8988T (cell line): ENCODE measurements around the gene DOCK11.
"Not testable (repeated sequence)": the region's sequence is repeated elsewhere in the genome, so short reads cannot be mapped to it uniquely, and the experiment has no call there.

Experiments used
- DNase-seq: peaks from one replicate; pipeline ENCODE4 v3.0.0; 2011

The DOCK11 gene

GRCh38 chrX:118495061-118495921, at the start of gene DOCK11:
Gene DOCK11, plus strand, starts transcription at chrX:118495815. Its CDS starts 157 bp downstream, at chrX:118495972.
- DNase-seq, result no peak

GRCh38 chrX:118448273-118448783, 47.3 kb upstream of the DOCK11 start:
- no peak for DNase-seq

DNA sequence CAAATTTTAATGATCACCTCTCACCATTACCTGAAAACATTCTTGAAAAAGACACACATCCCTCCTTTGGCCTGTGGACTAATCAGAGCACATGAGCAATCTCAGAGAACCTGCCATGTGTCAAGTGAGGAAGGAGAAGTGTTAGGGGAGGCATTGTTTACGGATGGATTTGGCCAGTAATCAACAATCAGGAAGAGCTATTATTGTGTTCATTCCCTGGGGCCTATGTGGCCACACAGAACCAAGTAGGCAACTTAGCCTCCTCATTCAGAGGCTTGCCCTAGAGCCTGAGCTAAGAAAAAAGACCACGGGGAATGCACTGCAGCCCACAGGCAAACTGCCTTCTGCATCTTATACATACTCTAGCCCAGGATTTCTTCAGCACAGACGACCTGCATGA, 40.6 kb upstream of the DOCK11 start:
- no peak for DNase-seq

- DNase-seq, result no peak
These were observed 36.1 kb upstream of the DOCK11 start for GRCh38 chrX:118459494-118459893.

DNA sequence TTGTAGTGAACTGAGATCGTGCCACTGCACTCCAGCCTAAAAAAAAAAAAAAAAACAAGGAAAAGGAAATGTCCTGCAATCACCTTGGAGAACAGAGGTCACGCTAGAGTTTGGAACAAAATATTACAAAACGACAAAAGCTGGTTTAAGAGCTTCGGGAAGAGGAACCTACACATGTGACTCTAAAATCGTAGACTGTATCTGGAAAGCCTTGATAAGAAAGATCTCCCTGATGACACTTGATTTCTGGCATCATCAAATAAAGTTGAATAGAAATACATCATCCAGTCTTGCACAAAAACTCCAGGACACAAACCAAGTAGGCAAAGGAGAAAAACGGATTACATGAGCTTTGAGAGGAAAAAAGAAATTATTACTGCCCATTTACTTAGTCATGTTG, 31.1 kb upstream of the DOCK11 start:
- DNase-seq, result no peak

- DNase-seq, result no peak
These were observed 27.5 kb upstream of the DOCK11 start for GRCh38 chrX:118468122-118468521.

- not testable (repeated sequence) for DNase-seq
These were observed 24.8 kb upstream of the DOCK11 start for GRCh38 chrX:118470721-118471347.

DNA sequence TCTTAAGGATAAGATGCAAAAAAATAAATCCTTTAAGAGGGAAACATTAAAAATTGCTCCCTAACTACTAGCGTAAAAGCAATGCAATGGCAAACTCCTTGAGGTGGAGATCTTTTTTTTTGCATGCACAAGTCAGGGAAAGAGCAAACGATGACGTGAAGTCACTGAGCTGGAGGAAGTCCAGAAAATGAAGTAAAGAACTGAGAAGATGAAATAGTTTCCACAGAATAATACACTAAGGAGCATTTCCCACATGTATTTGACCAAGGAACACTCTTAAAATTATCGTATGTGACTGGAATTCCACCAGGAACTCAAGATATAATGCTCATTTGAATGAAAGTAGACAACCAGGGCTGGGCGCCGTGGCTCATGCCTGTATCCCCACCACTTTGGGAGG, 21.0 kb upstream of the DOCK11 start:
- no peak for DNase-seq

GRCh38 chrX:118475903-118476302, 19.7 kb upstream of the DOCK11 start:
- no peak for DNase-seq

GRCh38 chrX:118480172-118480571, 15.4 kb upstream of the DOCK11 start:
- DNase-seq, result no peak

DNA sequence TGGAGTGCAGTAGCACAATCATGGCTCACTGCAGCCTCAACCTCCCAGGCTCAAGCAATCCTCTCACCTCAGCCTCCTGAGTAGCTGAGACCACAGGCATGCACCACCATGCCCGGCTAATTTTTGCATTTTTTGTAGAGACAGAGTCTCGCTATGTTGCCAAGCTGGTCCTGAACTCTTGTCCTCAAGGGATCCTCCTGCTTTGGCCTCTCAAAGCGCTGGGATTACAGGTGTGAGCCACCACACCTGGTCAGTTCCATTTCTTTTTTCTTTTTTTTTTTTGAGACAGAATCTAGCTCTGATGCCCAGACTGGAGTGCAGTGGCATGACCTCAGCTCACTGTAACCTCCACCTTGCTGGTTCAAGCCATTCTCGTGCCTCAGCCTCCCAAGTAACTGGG, 13.2 kb upstream of the DOCK11 start:
- DNase-seq, result not testable (repeated sequence)

- no peak for DNase-seq
These were observed 11.3 kb upstream of the DOCK11 start for GRCh38 chrX:118484216-118484903.

DNA sequence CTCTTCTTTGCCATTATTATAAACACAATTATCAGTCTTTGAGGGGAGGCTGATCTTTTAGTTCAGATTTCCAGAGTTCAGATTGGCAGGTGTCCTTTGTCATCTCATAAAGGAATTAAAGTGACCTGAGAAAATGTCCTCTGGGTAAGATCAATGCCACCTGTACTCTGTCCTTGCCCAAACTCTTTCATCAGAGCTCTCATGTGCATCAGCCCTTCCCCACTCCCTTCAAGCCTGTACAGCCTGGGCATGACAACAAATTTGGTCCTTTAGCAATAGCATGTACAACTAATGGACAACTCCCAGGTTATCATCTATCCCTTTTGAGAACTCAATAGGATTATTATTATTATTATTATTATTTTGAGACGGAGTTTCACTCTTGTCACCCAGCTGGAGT, 8.9 kb upstream of the DOCK11 start:
- not testable (repeated sequence) for DNase-seq

DNA sequence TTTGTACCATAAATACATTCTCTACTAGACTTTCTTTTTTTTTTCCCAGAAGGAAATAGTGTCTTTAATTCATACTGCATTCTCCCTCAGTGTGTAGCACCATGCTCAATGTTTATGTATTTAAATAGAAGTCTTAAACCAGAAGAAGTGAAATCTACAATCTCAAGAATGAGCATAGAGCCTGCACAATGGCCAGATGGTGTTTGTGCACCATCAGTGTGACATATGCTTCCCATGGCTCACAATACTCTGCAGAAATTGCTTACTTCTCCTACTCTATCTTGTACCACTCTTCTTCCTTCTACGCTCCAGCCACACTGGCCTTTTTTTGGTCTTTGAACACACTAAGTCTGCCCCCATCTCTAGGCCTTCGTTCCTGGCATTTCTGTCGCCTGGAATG, 2.6 kb upstream of the DOCK11 start:
- no peak for DNase-seq

GRCh38 chrX:118493653-118494297, 1.8 kb upstream of the DOCK11 start:
- no peak for DNase-seq

GRCh38 chrX:118495958-118496762, 545 bp downstream of the DOCK11 start:
- DNase-seq, result no peak

DNA sequence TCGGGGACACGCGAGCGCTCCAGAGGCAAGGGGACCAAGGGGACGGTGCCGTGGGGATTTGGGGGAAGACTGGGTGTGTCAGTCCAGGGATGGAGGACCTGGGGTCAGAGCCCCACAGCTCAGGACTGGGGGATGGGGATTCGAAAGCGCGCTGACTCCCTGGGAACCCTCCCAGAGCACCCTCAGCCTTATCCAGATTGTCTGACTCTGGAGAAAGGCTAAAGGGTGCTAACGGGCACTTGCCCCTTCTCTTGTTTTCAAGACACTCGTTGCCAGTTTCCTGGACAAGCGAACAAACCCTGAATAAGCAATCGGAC, 1.1 kb downstream of the DOCK11 start:
- DNase-seq, result no peak

- DNase-seq, result no peak
These were observed 1.7 kb downstream of the DOCK11 start for GRCh38 chrX:118497180-118497818.

DNA sequence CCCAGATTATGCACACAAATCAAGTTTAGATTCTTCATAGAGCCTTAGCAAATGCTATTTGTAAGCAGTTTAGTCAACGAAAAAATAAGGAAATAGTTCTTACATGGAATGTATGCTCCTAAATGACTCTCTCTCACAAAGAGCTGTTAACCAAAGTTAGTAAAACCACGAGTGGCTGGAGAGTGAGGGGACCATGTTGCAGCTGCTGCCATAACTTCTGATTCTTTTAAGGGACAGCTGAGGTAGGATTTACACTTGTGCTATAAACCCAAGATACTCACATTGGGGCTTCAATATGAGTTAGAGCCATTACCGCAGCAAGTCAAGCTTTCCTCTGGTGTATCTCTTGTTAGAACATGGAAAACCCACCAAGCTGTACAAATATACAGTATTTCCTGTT, 2.7 kb downstream of the DOCK11 start:
- DNase-seq, result no peak

GRCh38 chrX:118498755-118499154, 3.1 kb downstream of the DOCK11 start:
- no peak for DNase-seq

DNA sequence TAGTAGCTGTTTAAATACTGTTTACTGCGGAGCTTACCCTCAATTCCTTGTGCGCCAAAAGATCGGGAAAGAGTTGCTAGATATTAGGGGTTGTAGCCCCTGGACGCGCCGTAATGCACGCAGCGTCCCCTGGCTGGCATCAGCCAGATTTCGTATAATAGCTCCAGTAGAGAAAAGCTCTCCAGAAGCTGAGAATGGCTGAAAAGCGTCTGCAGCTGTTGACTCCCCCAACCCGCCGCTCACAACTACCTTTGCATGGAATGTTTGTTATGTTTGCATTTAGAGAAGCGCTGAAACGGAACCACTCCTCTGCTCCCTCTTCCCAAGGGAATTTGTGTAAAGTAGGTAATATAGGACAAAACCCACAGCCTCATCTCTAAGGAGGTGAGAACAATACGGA, 3.7 kb downstream of the DOCK11 start:
- no peak for DNase-seq
